Measurements from ENCODE around the gene SLC22A23. TPM values are rescaled to one million over a fixed set of nuclear protein-coding genes. Genes with fewer than 3 reads are reported as not detected.
A peak's percentile ranks its signal among the peaks of the same experiment; 100 is the strongest.

Gene SLC22A23
- total RNA-seq, 2 experiments from 2014 or later: 0.37 to 0.39 TPM

GRCh38 chr6:3418496-3419060 lies 38.3 kb downstream of the SLC22A23 start:
- ATAC-seq: no peak
- no peaks in the 10 kb centered on the region for H3K36me3 Mint-ChIP-seq (ENCODE audit: low read depth)
- DNase-seq: no peak
- H3K4me1 Mint-ChIP-seq: peaks cover 13% of the 10 kb centered on the region
- ChIA-PET CTCF (no interaction called here), POLR2A (no interaction called here)
- H3K9me3 Mint-ChIP-seq (ENCODE audit: low read depth): no peaks in the 10 kb centered on the region
- intact Hi-C loops (cut with DNase I, micrococcal nuclease): no loop called here
- no peak overlapping the region for H3K27ac Mint-ChIP-seq
- no peaks in the 10 kb centered on the region for H3K27me3 Mint-ChIP-seq
- H3K4me3 Mint-ChIP-seq: no peak overlapping the region

- CTCF ChIA-PET: no interaction called here
- no peaks in the 10 kb centered on the region for H3K9me3 Mint-ChIP-seq (ENCODE audit: low read depth)
- no peak overlapping the region for H3K4me3 Mint-ChIP-seq
- POLR2A ChIA-PET: no interaction called here
- no peaks in the 10 kb centered on the region for H3K27me3 Mint-ChIP-seq
- DNase-seq: no peak
- no peak overlapping the region for H3K27ac Mint-ChIP-seq
- no peak for ATAC-seq
- H3K4me1 Mint-ChIP-seq: peaks cover 13% of the 10 kb centered on the region
- no peaks in the 10 kb centered on the region for H3K36me3 Mint-ChIP-seq (ENCODE audit: low read depth)
- intact Hi-C loops (cut with DNase I, micrococcal nuclease): no loop called here
These were observed 39.4 kb downstream of the SLC22A23 start for GRCh38 chr6:3417473-3417872.

- ChIA-PET POLR2A (no interaction called here), CTCF (interaction anchor here (0.7 to 0.9 kb wide), 2 partner anchors 130 to 315 kb away, joined by 4 read pairs; no protein-coding TSS in a partner anchor)
- Mint-ChIP-seq H3K9me3 (ENCODE audit: low read depth) (no peaks in the 10 kb centered on the region), H3K4me3 (no peak overlapping the region), H3K27ac (no peak overlapping the region), H3K36me3 (ENCODE audit: low read depth) (no peaks in the 10 kb centered on the region), H3K4me1 (peaks cover 12% of the 10 kb centered on the region), H3K27me3 (no peaks in the 10 kb centered on the region)
- intact Hi-C loops (cut with DNase I, micrococcal nuclease): loop anchor here in 1 of 2 experiments (2.0 kb wide), 1 partner anchor 41 kb away; the partner anchor contains the start of gene SLC22A23
- DNase-seq (no peak), ATAC-seq (no peak)
These were observed 41.4 kb downstream of the SLC22A23 start for GRCh38 chr6:3415490-3415889.

GRCh38 chr6:3415082-3415453 lies 41.8 kb downstream of the SLC22A23 start:
- Mint-ChIP-seq H3K27me3 (no peaks in the 10 kb centered on the region), H3K9me3 (ENCODE audit: low read depth) (no peaks in the 10 kb centered on the region), H3K4me1 (peaks cover 12% of the 10 kb centered on the region), H3K4me3 (no peak overlapping the region), H3K27ac (no peak overlapping the region), H3K36me3 (ENCODE audit: low read depth) (no peaks in the 10 kb centered on the region)
- POLR2A ChIA-PET: no interaction called here
- intact Hi-C loops (cut with DNase I, micrococcal nuclease): loop anchor here in 1 of 2 experiments (2.0 kb wide), 1 partner anchor 42 kb away; the partner anchor contains the start of gene SLC22A23
- ATAC-seq: no peak
- DNase-seq: no peak
- CTCF ChIA-PET: interaction anchor here (0.7 to 1.2 kb wide), 3 partner anchors 44 to 315 kb away, joined by 3 to 4 read pairs (median 4); no protein-coding TSS in a partner anchor

GRCh38 chr6:3414327-3415081 lies 42.3 kb downstream of the SLC22A23 start:
- POLR2A ChIA-PET: no interaction called here

GRCh38 chr6:3413592-3413991 lies 43.3 kb downstream of the SLC22A23 start:
- ChIA-PET POLR2A (no interaction called here), CTCF (interaction anchor here (0.9 kb wide), 1 partner anchor 37 kb away, joined by 3 read pairs; no protein-coding TSS in a partner anchor)
- ATAC-seq: no peak
- DNase-seq: no peak
- Mint-ChIP-seq H3K4me3 (no peak overlapping the region), H3K36me3 (ENCODE audit: low read depth) (no peaks in the 10 kb centered on the region), H3K27me3 (no peaks in the 10 kb centered on the region), H3K9me3 (ENCODE audit: low read depth) (no peaks in the 10 kb centered on the region), H3K4me1 (peaks cover 12% of the 10 kb centered on the region), H3K27ac (no peak overlapping the region)
- intact Hi-C loops (cut with DNase I, micrococcal nuclease): loop anchor here (5.0 kb wide), 2 partner anchors 136 to 319 kb away; no protein-coding TSS in a partner anchor

More at GRCh38 chr6:3414327-3415081, 42.3 kb downstream of the SLC22A23 start:
- no peaks in the 10 kb centered on the region for H3K36me3 Mint-ChIP-seq (ENCODE audit: low read depth)
- H3K27ac Mint-ChIP-seq: no peak overlapping the region
- CTCF ChIA-PET: interaction anchor here (0.6 to 1.2 kb wide), 3 partner anchors 38 to 316 kb away, joined by 3 to 4 read pairs (median 3); no protein-coding TSS in a partner anchor
- peaks cover 12% of the 10 kb centered on the region for H3K4me1 Mint-ChIP-seq
- no peak overlapping the region for H3K4me3 Mint-ChIP-seq
- intact Hi-C loops (cut with DNase I, micrococcal nuclease): loop anchor here (2.0 to 5.0 kb wide), 3 partner anchors 42 to 318 kb away; partner anchors contain the start of gene SLC22A23 (in 1 of the 2)
- DNase-seq (peak; percentile 56), ATAC-seq (peak; percentile 90)
- no peaks in the 10 kb centered on the region for H3K9me3 Mint-ChIP-seq (ENCODE audit: low read depth)
- no peaks in the 10 kb centered on the region for H3K27me3 Mint-ChIP-seq

GRCh38 chr6:3412779-3413500 lies 43.9 kb downstream of the SLC22A23 start:
- no peaks in the 10 kb centered on the region for H3K9me3 Mint-ChIP-seq (ENCODE audit: low read depth)
- DNase-seq (no peak), ATAC-seq (no peak)
- no peaks in the 10 kb centered on the region for H3K36me3 Mint-ChIP-seq (ENCODE audit: low read depth)
- no peaks in the 10 kb centered on the region for H3K27me3 Mint-ChIP-seq
- no peak overlapping the region for H3K4me3 Mint-ChIP-seq
- intact Hi-C loops (cut with DNase I, micrococcal nuclease): loop anchor here (5.0 kb wide), 2 partner anchors 136 to 319 kb away; no protein-coding TSS in a partner anchor
- peaks cover 12% of the 10 kb centered on the region for H3K4me1 Mint-ChIP-seq
- POLR2A ChIA-PET: no interaction called here
- CTCF ChIA-PET: interaction anchor here (0.6 to 0.9 kb wide), 4 partner anchors 11 to 73 kb away, joined by 3 read pairs; no protein-coding TSS in a partner anchor
- no peak overlapping the region for H3K27ac Mint-ChIP-seq

GRCh38 chr6:3411967-3412778 lies 44.7 kb downstream of the SLC22A23 start:
- Mint-ChIP-seq H3K9me3 (ENCODE audit: low read depth) (no peaks in the 10 kb centered on the region), H3K27ac (no peak overlapping the region), H3K4me3 (no peak overlapping the region), H3K36me3 (ENCODE audit: low read depth) (no peaks in the 10 kb centered on the region), H3K27me3 (no peaks in the 10 kb centered on the region), H3K4me1 (peaks cover 12% of the 10 kb centered on the region)
- intact Hi-C loops (cut with DNase I, micrococcal nuclease): loop anchor here (1.0 to 5.0 kb wide), 3 partner anchors 45 to 320 kb away; partner anchors contain the start of gene SLC22A23 (in 1 of the 2)
- ATAC-seq (no peak), DNase-seq (no peak)
- ChIA-PET CTCF (interaction anchor here (0.6 to 2.1 kb wide), 7 partner anchors 10 to 321 kb away, joined by 3 to 9 read pairs (median 3); no protein-coding TSS in a partner anchor), POLR2A (no interaction called here)

GRCh38 chr6:3410385-3411360 lies 46.2 kb downstream of the SLC22A23 start:
- Mint-ChIP-seq H3K27me3 (no peaks in the 10 kb centered on the region), H3K4me1 (peaks cover 12% of the 10 kb centered on the region), H3K9me3 (ENCODE audit: low read depth) (no peaks in the 10 kb centered on the region), H3K36me3 (ENCODE audit: low read depth) (no peaks in the 10 kb centered on the region), H3K4me3 (no peak overlapping the region), H3K27ac (no peak overlapping the region)
- ChIA-PET CTCF (interaction anchor here (0.5 to 2.1 kb wide), 13 partner anchors 12 to 1174 kb away, joined by 3 to 9 read pairs (median 3); no protein-coding TSS in a partner anchor), POLR2A (no interaction called here)
- intact Hi-C loops (cut with DNase I, micrococcal nuclease): loop anchor here (1.0 to 5.0 kb wide), 4 partner anchors 47 to 322 kb away; partner anchors contain the start of gene SLC22A23 (in 1 of the 2)
- ATAC-seq: no peak
- peak; percentile 79 for DNase-seq
